ENCODE results near the gene ADORA2B.

The ADORA2B gene

GRCh38 chr17:15941781-15942180 lies 3.1 kb upstream of the ADORA2B start:
- no peak for TF ChIP-seq CTCF (IDR thresholded peaks at IDR 0.05; ENCODE audit: extremely low read depth, missing control alignments)
- no peak for DNase-seq (ENCODE audit: low spot score)

- no peak for TF ChIP-seq CTCF (IDR thresholded peaks at IDR 0.05; ENCODE audit: extremely low read depth, missing control alignments)
- DNase-seq (ENCODE audit: low spot score): no peak
Measured at GRCh38 chr17:15942207-15942833, 2.6 kb upstream of the ADORA2B start.

GRCh38 chr17:15943971-15944758 lies 765 bp upstream of the ADORA2B start:
- no peak for DNase-seq (ENCODE audit: low spot score)
- TF ChIP-seq CTCF (IDR thresholded peaks at IDR 0.05; ENCODE audit: extremely low read depth, missing control alignments): no peak

- peak; percentile 41 for DNase-seq (ENCODE audit: low spot score)
- TF ChIP-seq CTCF (IDR thresholded peaks at IDR 0.05; ENCODE audit: extremely low read depth, missing control alignments): no peak
Measured at GRCh38 chr17:15945527-15946191, 729 bp downstream of the ADORA2B start.

GRCh38 chr17:15946611-15947120 lies 1.7 kb downstream of the ADORA2B start:
- TF ChIP-seq CTCF (IDR thresholded peaks at IDR 0.05; ENCODE audit: extremely low read depth, missing control alignments): no peak

GRCh38 chr17:15947271-15947670 lies 2.3 kb downstream of the ADORA2B start:
- TF ChIP-seq CTCF (IDR thresholded peaks at IDR 0.05; ENCODE audit: extremely low read depth, missing control alignments): no peak
- no peak for DNase-seq (ENCODE audit: low spot score)

More at GRCh38 chr17:15946611-15947120, 1.7 kb downstream of the ADORA2B start:
- no peak for DNase-seq (ENCODE audit: low spot score)

Data from GM20000 (cell line).